ENCODE measurements around the gene WDR7. TPM values are rescaled to one million over a fixed set of nuclear protein-coding genes. Genes with fewer than 3 reads are reported as not detected.

The WDR7 gene
- total and polyA plus RNA-seq, 12 donors: 3.6 to 64.6 (median 24.2) TPM

GRCh38 chr18:56907771-56908170 lies 256.6 kb downstream of the WDR7 start:
- no peak for TF ChIP-seq CTCF (IDR thresholded peaks at IDR 0.05)
- no peak for TF ChIP-seq POLR2A (IDR thresholded peaks at IDR 0.05)
- Histone ChIP-seq H3K9me3 (replicated peaks in 1 of 3) (no peaks in the 10 kb centered on the region), H3K36me3 (replicated peaks in 1 of 2) (no peaks in the 10 kb centered on the region), H3K4me1 (replicated peaks in 1 of 2) (no peaks in the 10 kb centered on the region), H3K27ac (no peak overlapping the region), H3K27me3 (no peaks in the 10 kb centered on the region), H3K4me3 (no peak overlapping the region)
- WGBS, 4 donors: 95 to 99% (median 95%) methylated on average over 4 of the region's 4 CpGs
- DNase-seq: no peak
- intact Hi-C loops (cut with DNase I): no loop called here

- no peak for DNase-seq
- Histone ChIP-seq H3K36me3 (replicated peaks in 1 of 2) (no peaks in the 10 kb centered on the region), H3K27ac (no peak overlapping the region), H3K9me3 (replicated peaks in 1 of 3) (no peaks in the 10 kb centered on the region), H3K4me3 (no peak overlapping the region), H3K27me3 (no peaks in the 10 kb centered on the region), H3K4me1 (replicated peaks in 1 of 2) (no peaks in the 10 kb centered on the region)
- intact Hi-C loops (cut with DNase I): no loop called here
- TF ChIP-seq POLR2A (IDR thresholded peaks at IDR 0.05) (no peak), CTCF (IDR thresholded peaks at IDR 0.05) (no peak)
Measured at GRCh38 chr18:56910237-56910636, 259.1 kb downstream of the WDR7 start.

- no peak for DNase-seq
- intact Hi-C loops (cut with DNase I): no loop called here
- TF ChIP-seq CTCF (IDR thresholded peaks at IDR 0.05) (no peak), POLR2A (IDR thresholded peaks at IDR 0.05) (no peak)
- Histone ChIP-seq H3K4me3 (no peak overlapping the region), H3K36me3 (replicated peaks in 1 of 2) (no peaks in the 10 kb centered on the region), H3K27ac (no peak overlapping the region), H3K9me3 (replicated peaks in 1 of 3) (no peaks in the 10 kb centered on the region), H3K4me1 (replicated peaks in 1 of 2) (no peaks in the 10 kb centered on the region), H3K27me3 (no peaks in the 10 kb centered on the region)
- 78 to 91% (median 80%) methylated on average over 4 of the region's 4 CpGs for WGBS, 4 donors
Measured at GRCh38 chr18:56910967-56911366, 259.8 kb downstream of the WDR7 start.

GRCh38 chr18:56913941-56914340 lies 262.8 kb downstream of the WDR7 start:
- TF ChIP-seq POLR2A (IDR thresholded peaks at IDR 0.05) (no peak), CTCF (IDR thresholded peaks at IDR 0.05) (no peak)
- Histone ChIP-seq H3K27me3 (no peaks in the 10 kb centered on the region), H3K9me3 (replicated peaks in 1 of 3) (no peaks in the 10 kb centered on the region), H3K36me3 (replicated peaks in 1 of 2) (no peaks in the 10 kb centered on the region), H3K4me1 (replicated peaks in 1 of 2) (no peaks in the 10 kb centered on the region), H3K27ac (no peak overlapping the region), H3K4me3 (no peak overlapping the region)
- intact Hi-C loops (cut with DNase I): no loop called here
- DNase-seq: no peak
- 89 to 92% (median 90%) methylated on average over 4 of the region's 4 CpGs for WGBS, 4 donors
